Endothelial cell of umbilical vein (primary cell): Measurements from ENCODE around the gene ZBTB7C. TPM values are rescaled to one million over a fixed set of nuclear protein-coding genes. Genes with fewer than 3 reads are reported as not detected.

Experiments used
- BruUV-seq: library from RNA; stranded (reverse); fragments of 400-500 nt; replicated peaks from 2 replicates; lab custom pipeline; 2021; lab: Mats Ljungman, UMichigan
- CTCF ChIA-PET: fragments of 300-600, 350-600 bp; sonication (Branson Sonifier 250); formaldehyde crosslinking; loops from one replicate; lab custom pipeline; 2021; ENCODE audit warnings: antibody characterized with exemption, inconsistent platforms; lab: Charles Lee
- POLR2A ChIA-PET: fragments of 300-600, 350-600 bp; sonication (Branson Sonifier 250); formaldehyde crosslinking; loops from one replicate; lab custom pipeline; 2021; ENCODE audit warnings: antibody characterized with exemption, inconsistent platforms; lab: Charles Lee
- DNase-seq: peaks from one replicate; pipeline ENCODE4 v3.0.0-alpha.2; 2011; ENCODE audit warnings: low read depth, low spot score
- FAIRE-seq: peaks from 2 replicates; lab custom pipeline; 2011; peaks lifted over from hg19 to GRCh38; lab: Jason Lieb, UNC
- H2AFZ ChIP-seq: 2 replicates; pipeline ENCODE4 v1.6.0; 2012; ENCODE audit warnings: low read depth, low read length, control low read depth, inconsistent platforms
- H3K27ac ChIP-seq: 2 replicates; pipeline ENCODE4 v1.5.1; 2011; ENCODE audit warnings: low read depth, mild to moderate bottlenecking, control low read depth, low read length, moderate library complexity; ENCODE audit not compliant: insufficient read depth
- H3K27me3 ChIP-seq, 2 experiments: 2 replicates each; pipeline versions ENCODE4 v1.6.0 to v1.6.1; 2011; ENCODE audit warnings: low read length in 2 of 2, mixed read lengths in 1 of 2; ENCODE audit not compliant: control insufficient read depth in 2 of 2, insufficient read depth in 2 of 2
- H3K36me3 ChIP-seq, 2 experiments: 2 replicates in 1 of 2; 3 replicates in 1 of 2; pipeline ENCODE4 v1.5.1; 2011; ENCODE audit warnings: low read length in 2 of 2, mild to moderate bottlenecking in 1 of 2, moderate library complexity in 1 of 2; ENCODE audit not compliant: control insufficient read depth in 2 of 2, insufficient read depth in 2 of 2; ENCODE audit errors: extremely low read depth in 1 of 2
- H3K4me1 ChIP-seq: 3 replicates; pipeline ENCODE4 v1.5.1; 2011; ENCODE audit warnings: mild to moderate bottlenecking, low read length; ENCODE audit not compliant: control insufficient read depth, insufficient read depth; ENCODE audit errors: extremely low read depth
- H3K4me2 ChIP-seq: 2 replicates; pipeline ENCODE4 v1.6.1; 2011; ENCODE audit warnings: low read length, control low read depth, mixed read lengths; ENCODE audit not compliant: insufficient read depth
- H3K4me3 ChIP-seq, 3 experiments: fragments of 200-600 bp in 1 of 3; sonication (generic), shearing (Covaris generic) in 1 of 3; replicated peaks in 1 of 3; 2 replicates each; pipeline ENCODE4 v1.5.1; 2011 to 2016; ENCODE audit warnings: control low read depth in 3 of 3, low read length in 3 of 3, mild to moderate bottlenecking in 2 of 3, inconsistent platforms in 1 of 3, low read depth in 1 of 3, moderate library complexity in 1 of 3; ENCODE audit not compliant: insufficient read depth in 1 of 3
- H3K79me2 ChIP-seq: 2 replicates; pipeline ENCODE4 v1.6.0; 2012; ENCODE audit warnings: low read length, inconsistent platforms; ENCODE audit not compliant: control insufficient read depth, insufficient read depth
- H3K9ac ChIP-seq: replicated peaks from 2 replicates; pipeline ENCODE3; 2011; ENCODE audit warnings: low read length, control low read depth; ENCODE audit not compliant: insufficient read depth; ENCODE audit errors: extremely low read depth
- H3K9me1 ChIP-seq: replicated peaks from 3 replicates; pipeline ENCODE4 v1.6.0; 2011; ENCODE audit warnings: mild to moderate bottlenecking, low read length; ENCODE audit not compliant: control insufficient read depth, insufficient read depth; ENCODE audit errors: extremely low read depth
- H3K9me3 ChIP-seq: replicated peaks from 2 replicates; pipeline ENCODE4 v1.5.1; 2012; ENCODE audit warnings: low read length, inconsistent platforms; ENCODE audit not compliant: control insufficient read depth, insufficient read depth
- H4K20me1 ChIP-seq: replicated peaks from 2 replicates; pipeline ENCODE3; 2011; ENCODE audit warnings: mild to moderate bottlenecking, low read length; ENCODE audit not compliant: control insufficient read depth, insufficient read depth; ENCODE audit errors: extremely low read depth
- EZH2 ChIP-seq: IDR thresholded peaks from 2 replicates; pipeline ENCODE4 v1.6.1; 2012; ENCODE audit warnings: borderline replicate concordance, low read depth, mild to moderate bottlenecking, moderate library complexity, low read length, inconsistent platforms; ENCODE audit not compliant: severe bottlenecking
- FOS ChIP-seq: IDR thresholded peaks from 2 replicates; pipeline ENCODE4 v1.6.1; 2011; ENCODE audit warnings: mild to moderate bottlenecking, low read length, moderate library complexity, borderline replicate concordance; ENCODE audit not compliant: insufficient read depth
- GATA2 ChIP-seq: IDR thresholded peaks from 2 replicates; pipeline ENCODE4 v1.7.0; 2011; ENCODE audit warnings: low read depth, mild to moderate bottlenecking, moderate library complexity, mixed read lengths, low read length; ENCODE audit not compliant: insufficient read length, insufficient read depth
- JUN ChIP-seq: IDR thresholded peaks from 2 replicates; pipeline ENCODE4 v1.6.1; 2011; ENCODE audit warnings: borderline replicate concordance, low read depth; ENCODE audit not compliant: insufficient read length, insufficient read depth
- MYC ChIP-seq: IDR thresholded peaks from one replicate; pipeline ENCODE4 v1.6.1; 2011; ENCODE audit warnings: mild to moderate bottlenecking, low read depth, low read length
- POLR2A ChIP-seq: IDR thresholded peaks from 2 replicates; pipeline ENCODE4 v1.6.1; 2012; ENCODE audit warnings: low read depth, mild to moderate bottlenecking, control low read depth, low read length
- POLR2AphosphoS5 ChIP-seq: IDR thresholded peaks from 2 replicates; pipeline ENCODE4 v1.6.1; 2012; ENCODE audit warnings: low read depth, mild to moderate bottlenecking, control low read depth, low read length, moderate library complexity; ENCODE audit not compliant: insufficient read depth
- dilution Hi-C: fragments of 300-500 bp; cut with MboI; formaldehyde crosslinking; loops from one replicate; pipeline ENCODE4 v1.15.0; 2019; ENCODE audit warnings: low sequenced_read_pairs; ENCODE audit not compliant: extremely low pct_ligation_motif_present
- intact Hi-C: fragments of 100-400 bp; cut with micrococcal nuclease; formaldehyde crosslinking; loops from one replicate; pipeline ENCODE4 v1.10.0; 2022
- polyA plus RNA-seq, 4 experiments: library from polyadenylated mRNA; depleted of rRNA in 3 of 4; stranded (reverse) in 3 of 4; unstranded in 1 of 4; fragments of >200 nt; gene quantifications; 2 replicates each; pipeline versions ENCODE4 v1.2.1 to v1.2.3, GENCODE V29; 2011 to 2012; ENCODE audit warnings: missing spikeins in 1 of 4
- total RNA-seq: library from RNA; stranded (reverse); gene quantifications from 2 replicates; pipeline ENCODE4 v1.2.3, GENCODE V29; 2021
- TF ChIP-seq, protein P1 (sequence below): IDR thresholded peaks from 2 replicates; pipeline ENCODE4 v1.6.1; 2011; ENCODE audit not compliant: insufficient read depth, insufficient read length
- TF ChIP-seq, protein P2 (sequence below), 2 donors: IDR thresholded peaks; 1 replicate in 1 of 2; 2 replicates in 1 of 2; pipeline ENCODE4 v1.5.1; 2011; ENCODE audit warnings: low read length in 2 of 2, mild to moderate bottlenecking in 2 of 2, moderate library complexity in 2 of 2, control low read depth in 1 of 2, inconsistent platforms in 1 of 2, low read depth in 1 of 2; ENCODE audit not compliant: insufficient read depth in 1 of 2; ENCODE audit errors: extremely low read depth in 1 of 2

Gene ZBTB7C
- total and polyA plus RNA-seq, 2 donors (not counting 3 experiments of a cell fraction or from before 2014, with no cell fraction given) = not detected

DNA sequence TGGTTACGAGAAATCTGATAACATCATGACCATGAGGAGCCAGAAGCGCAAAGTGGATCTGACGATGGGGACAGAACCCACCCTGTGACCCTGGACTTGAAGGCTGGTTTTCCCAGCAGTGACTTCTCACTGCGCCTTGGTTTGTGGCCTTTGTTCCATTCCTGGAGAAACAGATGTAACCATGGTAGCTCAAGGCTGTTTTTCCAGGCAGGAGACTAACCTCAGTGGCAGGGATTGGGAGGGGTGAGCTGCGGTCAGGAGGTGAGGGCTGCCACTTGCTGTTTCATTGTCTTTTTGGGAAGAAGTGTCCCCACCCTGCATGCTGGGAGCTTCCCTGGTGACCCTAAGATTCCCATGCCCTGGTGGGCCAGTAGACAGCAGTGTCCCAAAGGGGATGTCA is 362.3 kb downstream of the ZBTB7C start:
- H4K20me1 ChIP-seq = no peaks in the 10 kb centered on the region
- dilution Hi-C loops = no loop called here
- ChIA-PET POLR2A (no interaction called here), CTCF (interaction anchor here (1.1 to 3.4 kb wide), 3 partner anchors 9 to 16 kb away, joined by 4 to 13 read pairs (median 10); no protein-coding TSS in a partner anchor)
- DNase-seq (no peak), FAIRE-seq (no peak)
- no peaks in the 10 kb centered on the region for H3K9me1 ChIP-seq
- no peak overlapping the region for H3K9ac ChIP-seq
- no peaks in the 10 kb centered on the region for H3K9me3 ChIP-seq
- no peaks in the 10 kb centered on the region for H3K36me3 ChIP-seq
- TF ChIP-seq, protein P1, sequence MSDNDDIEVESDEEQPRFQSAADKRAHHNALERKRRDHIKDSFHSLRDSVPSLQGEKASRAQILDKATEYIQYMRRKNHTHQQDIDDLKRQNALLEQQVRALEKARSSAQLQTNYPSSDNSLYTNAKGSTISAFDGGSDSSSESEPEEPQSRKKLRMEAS = no peak
- TF ChIP-seq MYC (no peak), FOS (no peak), EZH2 (no peak), POLR2A (no peak), POLR2AphosphoS5 (no peak), GATA2 (no peak), JUN (no peak)
- TF ChIP-seq, protein P2, sequence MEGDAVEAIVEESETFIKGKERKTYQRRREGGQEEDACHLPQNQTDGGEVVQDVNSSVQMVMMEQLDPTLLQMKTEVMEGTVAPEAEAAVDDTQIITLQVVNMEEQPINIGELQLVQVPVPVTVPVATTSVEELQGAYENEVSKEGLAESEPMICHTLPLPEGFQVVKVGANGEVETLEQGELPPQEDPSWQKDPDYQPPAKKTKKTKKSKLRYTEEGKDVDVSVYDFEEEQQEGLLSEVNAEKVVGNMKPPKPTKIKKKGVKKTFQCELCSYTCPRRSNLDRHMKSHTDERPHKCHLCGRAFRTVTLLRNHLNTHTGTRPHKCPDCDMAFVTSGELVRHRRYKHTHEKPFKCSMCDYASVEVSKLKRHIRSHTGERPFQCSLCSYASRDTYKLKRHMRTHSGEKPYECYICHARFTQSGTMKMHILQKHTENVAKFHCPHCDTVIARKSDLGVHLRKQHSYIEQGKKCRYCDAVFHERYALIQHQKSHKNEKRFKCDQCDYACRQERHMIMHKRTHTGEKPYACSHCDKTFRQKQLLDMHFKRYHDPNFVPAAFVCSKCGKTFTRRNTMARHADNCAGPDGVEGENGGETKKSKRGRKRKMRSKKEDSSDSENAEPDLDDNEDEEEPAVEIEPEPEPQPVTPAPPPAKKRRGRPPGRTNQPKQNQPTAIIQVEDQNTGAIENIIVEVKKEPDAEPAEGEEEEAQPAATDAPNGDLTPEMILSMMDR (IDR thresholded peaks at IDR 0.05; ENCODE audit: extremely low read depth in 1 of 2, insufficient read depth in 1 of 2, low read depth in 1 of 2, low read length in 2 of 2) = no peak
- no peaks in the 10 kb centered on the region for H3K4me1 ChIP-seq
- H3K79me2 ChIP-seq = no peaks in the 10 kb centered on the region
- no peak overlapping the region for H2AFZ ChIP-seq
- no peak overlapping the region for H3K4me3 ChIP-seq
- intact Hi-C loops = no loop called here
- no peak overlapping the region for H3K27ac ChIP-seq
- no peak overlapping the region for H3K4me2 ChIP-seq
- peaks cover 0 to 2% of the 10 kb centered on the region in 2 experiments for H3K27me3 ChIP-seq
- BruUV-seq = no TSS peak
